HG03354 (cell line): Measurements from ENCODE around the gene ATP5F1E.
"Not testable (repeated sequence)": the region's sequence is repeated elsewhere in the genome, so short reads cannot be mapped to it uniquely, and the experiment has no call there.

ENCODE experiments used
- ATAC-seq: cut with Tn5 transposase; IDR thresholded peaks from one replicate; pipeline ENCODE4 v1.9.1; 2021; ENCODE audit warnings: mild to moderate bottlenecking; ENCODE audit not compliant: unreplicated experiment, poor library complexity, severe bottlenecking

Gene ATP5F1E

GRCh38 chr20:59044295-59044694 lies 12.2 kb upstream of the ATP5F1E start:
- ATAC-seq = no peak

GRCh38 chr20:59043698-59044097 lies 11.6 kb upstream of the ATP5F1E start:
- no peak for ATAC-seq

GRCh38 chr20:59042796-59043631 lies 10.9 kb upstream of the ATP5F1E start:
- ATAC-seq = peak; percentile 93

DNA sequence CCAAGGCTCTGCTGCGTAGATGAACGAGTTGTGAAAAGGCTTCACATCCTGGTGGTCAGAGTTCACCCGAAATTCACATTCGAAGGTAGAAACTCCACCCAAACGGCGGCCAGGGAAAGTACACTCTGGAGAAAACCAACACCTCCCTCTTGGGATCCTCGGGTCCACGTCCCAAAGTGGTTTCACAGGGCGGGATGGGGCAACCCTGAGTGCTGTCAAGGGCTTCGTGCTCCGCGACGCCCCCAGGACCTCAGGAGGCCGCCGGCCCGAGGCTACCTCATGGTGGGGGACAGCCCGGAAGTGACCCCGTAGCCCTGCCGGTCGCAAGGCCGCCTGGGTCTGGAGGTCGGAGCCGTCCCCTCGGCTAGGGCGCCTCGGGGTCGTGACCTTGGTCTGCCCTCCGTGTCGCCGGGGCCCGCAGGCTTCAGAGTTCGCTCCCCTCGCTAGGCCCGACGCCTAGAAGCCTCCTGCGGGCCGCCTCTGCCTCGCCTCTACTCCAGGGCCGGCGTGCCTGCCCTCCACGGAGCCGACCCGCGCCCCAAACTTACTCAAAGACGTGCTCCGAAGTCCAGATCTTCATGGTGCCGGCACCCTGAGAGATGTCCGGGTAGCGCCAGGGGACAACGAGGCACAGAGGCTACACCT lies 10.1 kb upstream of the ATP5F1E start, which contains the start of gene PRELID3B:
Gene PRELID3B, minus strand, starts transcription at position 636 of the 645 bp plus-strand sequence. Its CDS starts 56 bp downstream, at position 580.
- peak; percentile 28 for ATAC-seq

DNA sequence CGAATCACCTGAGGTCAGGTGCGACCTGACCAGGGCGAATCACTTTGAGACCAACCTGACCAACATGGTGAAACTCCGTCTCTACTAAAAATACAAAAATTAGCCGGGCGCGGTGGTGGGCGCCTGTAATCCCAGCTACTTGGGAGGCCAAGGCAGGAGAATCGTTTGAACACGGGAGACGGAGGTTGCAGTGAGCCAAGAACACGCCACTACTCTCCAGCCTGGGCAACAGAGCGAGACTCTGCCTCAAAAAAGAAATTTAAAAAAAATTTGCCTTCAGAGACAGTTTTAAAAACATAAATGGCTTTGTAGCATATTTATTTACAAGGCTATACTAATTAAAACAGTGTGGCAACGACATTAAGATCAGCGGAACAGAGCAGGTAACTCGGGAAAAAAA lies 9.4 kb upstream of the ATP5F1E start:
- not testable (repeated sequence) for ATAC-seq

DNA sequence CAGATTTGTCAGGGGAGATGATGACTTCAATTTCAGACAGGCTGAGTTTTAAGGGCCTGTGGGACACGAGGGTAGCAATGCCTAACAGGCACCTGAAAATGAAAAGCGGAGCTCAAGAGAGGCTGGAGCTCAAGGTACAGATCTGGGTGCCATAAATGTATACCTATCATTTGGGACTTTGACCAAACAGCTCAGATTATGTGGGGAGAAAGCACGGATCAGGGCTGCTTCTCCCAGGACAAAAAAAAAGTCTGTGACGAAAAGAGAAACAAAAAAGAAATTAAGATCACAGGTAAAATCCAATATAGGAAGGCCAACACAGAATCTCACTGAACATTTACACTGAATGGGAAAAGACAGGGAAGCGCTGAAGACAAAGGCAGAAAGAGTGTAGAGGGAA lies 8.5 kb upstream of the ATP5F1E start:
- ATAC-seq = no peak

DNA sequence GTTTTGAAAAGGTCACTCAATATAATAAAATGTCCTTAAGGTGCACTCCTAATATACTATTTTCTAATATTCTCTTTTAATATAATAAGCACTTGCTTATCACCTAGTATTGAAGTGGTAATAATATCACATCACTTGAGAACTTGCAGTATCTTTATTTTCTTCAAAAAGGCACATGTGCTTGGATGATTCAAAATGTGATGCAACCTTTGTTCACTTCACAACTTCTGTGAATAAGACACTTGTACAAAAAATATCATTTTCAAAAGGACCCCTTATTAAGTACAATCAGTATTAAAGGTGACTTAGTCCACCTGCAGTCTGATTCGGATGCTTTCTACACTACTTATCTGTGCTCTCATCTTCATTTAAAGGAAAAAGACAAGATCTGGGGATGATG lies 7.1 kb upstream of the ATP5F1E start:
- ATAC-seq = no peak

DNA sequence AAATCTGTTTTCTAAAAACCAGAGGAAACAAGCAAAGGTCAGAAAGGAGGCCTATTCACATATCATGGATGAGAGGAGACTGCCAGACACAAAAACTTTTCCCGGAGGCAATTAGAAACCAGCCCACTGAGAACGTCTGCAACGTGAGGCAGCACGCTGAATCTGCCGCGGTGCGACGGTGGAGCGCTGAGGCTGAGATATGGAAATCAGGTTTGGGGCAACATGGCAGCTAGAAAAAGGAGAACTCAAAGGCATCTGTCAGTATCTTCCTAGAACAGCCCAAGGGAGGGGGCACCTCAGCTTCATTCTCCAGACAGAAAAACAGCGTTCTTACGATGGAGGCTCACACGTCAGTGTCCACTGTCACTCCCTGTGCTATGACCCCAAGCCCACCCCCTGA lies 5.3 kb upstream of the ATP5F1E start:
- no peak for ATAC-seq

- no peak for ATAC-seq
Observed at GRCh38 chr20:59035381-59035780, 3.2 kb upstream of the ATP5F1E start.

- ATAC-seq = no peak
Observed at GRCh38 chr20:59033616-59034165, 1.6 kb upstream of the ATP5F1E start.

GRCh38 chr20:59033093-59033492 lies 958 bp upstream of the ATP5F1E start:
- ATAC-seq = no peak

- ATAC-seq = peak; percentile 55
Observed at GRCh38 chr20:59032713-59033059, 551 bp upstream of the ATP5F1E start.

- ATAC-seq = no peak
Observed at GRCh38 chr20:59031564-59032022, 542 bp downstream of the ATP5F1E start.

- ATAC-seq = no peak
Observed at GRCh38 chr20:59030911-59031563, 1.1 kb downstream of the ATP5F1E start.

- ATAC-seq = no peak
Observed at GRCh38 chr20:59028812-59029211, 3.3 kb downstream of the ATP5F1E start.

GRCh38 chr20:59027741-59028320 lies 4.3 kb downstream of the ATP5F1E start:
- no peak for ATAC-seq

DNA sequence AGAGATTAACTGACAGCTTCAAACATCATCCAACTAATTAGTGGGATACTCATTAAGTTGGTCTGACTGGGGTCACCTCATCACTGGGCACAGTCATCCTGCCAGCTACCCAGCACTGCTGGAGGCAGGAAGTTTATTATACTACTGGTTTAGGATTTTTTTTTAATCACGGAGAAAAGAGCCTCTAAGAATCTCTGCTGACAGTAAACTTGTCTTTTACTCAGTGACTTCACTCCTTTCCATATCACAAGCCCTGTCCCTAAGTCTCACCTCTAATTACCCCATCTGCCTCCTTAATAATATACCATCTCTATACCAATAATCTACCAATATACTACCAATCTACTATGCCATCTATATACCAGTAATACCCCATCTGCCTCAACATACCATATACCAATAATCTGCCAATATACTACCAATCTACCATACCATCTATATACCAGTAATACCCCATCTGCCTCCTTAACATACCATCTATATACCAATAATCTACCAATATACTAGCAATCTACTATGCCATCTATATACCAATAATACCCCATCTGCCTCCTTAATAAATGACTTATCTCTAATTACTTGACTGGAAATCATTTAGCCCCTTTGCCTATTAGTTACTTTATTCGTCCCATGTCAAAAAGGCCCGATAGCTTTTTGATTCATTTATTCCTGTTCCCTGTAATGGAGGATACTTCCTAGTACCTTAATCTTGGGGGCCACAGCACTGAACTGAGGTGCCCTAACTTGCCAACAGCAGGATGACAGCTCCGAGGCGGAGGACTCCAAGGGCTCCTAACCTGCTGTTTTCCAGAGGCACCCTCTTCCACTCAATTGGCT lies 5.0 kb downstream of the ATP5F1E start:
- no peak for ATAC-seq

DNA sequence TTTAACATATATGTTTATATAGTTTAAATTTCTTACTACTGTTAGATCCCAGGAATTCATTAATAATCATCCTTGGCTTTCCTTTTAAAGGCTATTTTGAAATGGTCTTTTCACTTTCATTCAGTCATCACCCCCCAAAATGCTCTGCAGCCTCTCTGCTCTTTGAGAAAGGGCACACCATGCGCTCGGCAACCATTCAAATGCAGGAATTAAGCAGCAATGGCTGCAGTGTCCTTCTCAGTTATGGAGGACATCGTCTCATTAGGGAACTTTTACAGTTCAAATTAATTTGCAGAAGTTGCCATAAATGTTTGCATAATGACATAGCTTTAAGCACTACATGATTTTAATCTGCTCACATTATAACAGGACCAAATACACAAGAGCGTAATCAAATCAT lies 6.6 kb downstream of the ATP5F1E start:
- no peak for ATAC-seq

GRCh38 chr20:59025086-59025485 lies 7.0 kb downstream of the ATP5F1E start:
- ATAC-seq = no peak
